ENCODE measurements around the gene BMPR1B.

DNA sequence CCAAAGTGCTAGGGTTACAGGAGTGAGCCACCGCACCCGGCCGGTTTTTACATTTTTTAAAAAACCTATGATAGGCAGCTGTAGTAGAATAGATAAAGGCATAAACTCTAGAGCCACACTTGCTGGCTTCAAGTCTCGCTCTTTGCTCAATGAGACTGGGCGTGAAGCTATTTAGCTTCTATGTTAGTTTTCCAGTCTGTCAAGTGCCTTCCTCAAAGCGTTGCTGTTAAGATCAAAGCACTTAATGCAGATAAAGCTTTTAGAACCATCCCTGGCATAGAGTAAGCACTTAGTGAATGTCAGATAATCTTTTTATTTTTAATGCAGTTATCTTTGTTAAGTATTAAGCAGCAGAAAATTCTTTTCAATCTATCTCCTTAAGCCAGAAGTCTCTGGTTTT lies 42.0 kb upstream of the BMPR1B start:
- no peak for TF ChIP-seq POLR2A (IDR thresholded peaks at IDR 0.05; ENCODE audit: low read depth, low read length)
- TF ChIP-seq POLR2AphosphoS5 (IDR thresholded peaks at IDR 0.05; ENCODE audit: low read depth, low read length): no peak
- no peak for TF ChIP-seq TAF1 (IDR thresholded peaks at IDR 0.05; ENCODE audit: low read depth, low read length)
- no peak for TF ChIP-seq SPI1 (IDR thresholded peaks at IDR 0.05; ENCODE audit: low read depth, low read length)
- TF ChIP-seq POU2F2 (IDR thresholded peaks at IDR 0.05; ENCODE audit: low read depth, low read length): no peak

Data from GM12891 (cell line).